GM19467 (cell line): ENCODE results near the gene UNC5A.

ENCODE experiments used
- ATAC-seq: cut with Tn5 transposase; IDR thresholded peaks from one replicate; pipeline ENCODE4 v1.9.1; 2021; ENCODE audit warnings: mild to moderate bottlenecking, moderate library complexity; ENCODE audit not compliant: unreplicated experiment

Gene UNC5A

GRCh38 chr5:176844281-176844680, 33.9 kb downstream of the UNC5A start:
- no peak for ATAC-seq

GRCh38 chr5:176844706-176845391, 34.5 kb downstream of the UNC5A start:
- no peak for ATAC-seq

- ATAC-seq, result no peak
Measured at GRCh38 chr5:176845392-176845713, 35.0 kb downstream of the UNC5A start.

GRCh38 chr5:176846335-176847140, 36.2 kb downstream of the UNC5A start:
- ATAC-seq, result no peak

GRCh38 chr5:176847148-176847547, 36.8 kb downstream of the UNC5A start:
- no peak for ATAC-seq

GRCh38 chr5:176847726-176848290, 37.4 kb downstream of the UNC5A start:
- ATAC-seq, result no peak

- ATAC-seq, result no peak
Measured at GRCh38 chr5:176848651-176849050, 38.3 kb downstream of the UNC5A start.

GRCh38 chr5:176849611-176850227, 39.4 kb downstream of the UNC5A start:
- no peak for ATAC-seq

- no peak for ATAC-seq
Measured at GRCh38 chr5:176850371-176851245, 40.2 kb downstream of the UNC5A start.

GRCh38 chr5:176851380-176851779, 41.0 kb downstream of the UNC5A start:
- ATAC-seq, result no peak

GRCh38 chr5:176851871-176852658, 41.7 kb downstream of the UNC5A start:
- no peak for ATAC-seq

GRCh38 chr5:176853151-176853778, 42.9 kb downstream of the UNC5A start:
- no peak for ATAC-seq

- no peak for ATAC-seq
Measured at GRCh38 chr5:176854164-176854563, 43.8 kb downstream of the UNC5A start.

- no peak for ATAC-seq
Measured at GRCh38 chr5:176855598-176855997, 45.2 kb downstream of the UNC5A start.

GRCh38 chr5:176856746-176857145, 46.4 kb downstream of the UNC5A start:
- no peak for ATAC-seq

- no peak for ATAC-seq
Measured at GRCh38 chr5:176857216-176857893, 47.0 kb downstream of the UNC5A start.

GRCh38 chr5:176857894-176858273, 47.5 kb downstream of the UNC5A start:
- no peak for ATAC-seq

- ATAC-seq, result no peak
Measured at GRCh38 chr5:176859916-176860315, 49.6 kb downstream of the UNC5A start.

- ATAC-seq, result no peak
Measured at GRCh38 chr5:176860381-176860780, 50.0 kb downstream of the UNC5A start.
